GM12891 (cell line): ENCODE data around the gene ARHGEF19.

Source experiments
- PAX5 ChIP-seq: IDR thresholded peaks from 2 replicates; pipeline ENCODE4 v1.6.1; 2011; ENCODE audit warnings: low read length, moderate library complexity, mild to moderate bottlenecking; ENCODE audit not compliant: insufficient read depth, severe bottlenecking
- POLR2A ChIP-seq: IDR thresholded peaks from 2 replicates; pipeline ENCODE4 v1.6.1; 2011; ENCODE audit warnings: low read depth, low read length, control low read depth
- POLR2AphosphoS5 ChIP-seq: IDR thresholded peaks from 2 replicates; pipeline ENCODE4 v1.6.1; 2011; ENCODE audit warnings: low read depth, low read length, control low read depth
- POU2F2 ChIP-seq: IDR thresholded peaks from 2 replicates; pipeline ENCODE4 v1.6.1; 2011; ENCODE audit warnings: low read depth, mild to moderate bottlenecking, control low read depth, low read length, moderate library complexity
- SPI1 ChIP-seq: IDR thresholded peaks from 2 replicates; pipeline ENCODE4 v1.6.1; 2011; ENCODE audit warnings: low read depth, low read length, control low read depth
- TAF1 ChIP-seq: IDR thresholded peaks from 2 replicates; pipeline ENCODE4 v1.6.1; 2011; ENCODE audit warnings: low read depth, low read length, control low read depth

- no peak for TF ChIP-seq POLR2A
- no peak for TF ChIP-seq POLR2AphosphoS5
- TF ChIP-seq TAF1, result no peak
- no peak for TF ChIP-seq SPI1
- TF ChIP-seq PAX5, result no peak
- TF ChIP-seq POU2F2, result 0 out of 2 replicates have a peak, but pooled peaks have one; percentile 21
Observed at GRCh38 chr1:16243936-16244649, 31.6 kb upstream of the ARHGEF19 start.
